Activated B cell treated with CpG ODN at 0.5 μM for 24 hours (primary cell): ENCODE measurements around the gene S100A6. TPM values are rescaled to one million over a fixed set of nuclear protein-coding genes. Genes with fewer than 3 reads are reported as not detected.

ENCODE experiments used
- ATAC-seq: fragments of 200-7000 bp; cut with Tn5 transposase; one replicate; pipeline ENCODE4 v1.10.0; 2021; ENCODE audit warnings: low read depth, mild to moderate bottlenecking, moderate library complexity
- CTCF ChIA-PET: fragments of 350-600 bp; sonication (Branson Sonifier 250); formaldehyde crosslinking; loops from one replicate; lab custom pipeline; 2021; ENCODE audit warnings: antibody characterized with exemption; lab: Charles Lee
- POLR2A ChIA-PET: fragments of 350-600 bp; sonication (Branson Sonifier 250); formaldehyde crosslinking; loops from one replicate; lab custom pipeline; 2021; ENCODE audit warnings: antibody characterized with exemption; lab: Charles Lee
- DNase-seq: peaks from one replicate; pipeline ENCODE4 v3.0.0; 2022
- H3K27ac Mint-ChIP-seq: one replicate; pipeline ENCODE4 v1.8.0; 2020; ENCODE audit warnings: mixed read lengths
- H3K27me3 Mint-ChIP-seq: one replicate; pipeline ENCODE4 v1.8.0; 2021; ENCODE audit warnings: mixed read lengths
- H3K36me3 Mint-ChIP-seq: one replicate; pipeline ENCODE4 v1.8.0; 2021; ENCODE audit warnings: low read depth, mixed read lengths
- H3K4me1 Mint-ChIP-seq: one replicate; pipeline ENCODE4 v1.8.0; 2021; ENCODE audit warnings: mixed read lengths
- H3K4me3 Mint-ChIP-seq: one replicate; pipeline ENCODE4 v1.8.0; 2020; ENCODE audit warnings: mild to moderate bottlenecking, mixed read lengths
- H3K9me3 Mint-ChIP-seq: one replicate; pipeline ENCODE4 v1.8.0; 2020; ENCODE audit warnings: mixed read lengths
- CTCF ChIP-seq: fragments of 200-600 bp; IDR thresholded peaks from one replicate; pipeline ENCODE4 v1.8.0; 2022; ENCODE audit warnings: antibody characterized with exemption, mild to moderate bottlenecking
- intact Hi-C: fragments of 100-400 bp; cut with micrococcal nuclease; formaldehyde crosslinking; loops from one replicate; pipeline ENCODE4 v1.15.1; 2024
- total RNA-seq: library from RNA; stranded (reverse); gene quantifications from 2 replicates; pipeline ENCODE4 v1.2.3, GENCODE V29; 2022

S100A6 gene
- total RNA-seq, 1 donor from 2014 or later, result 166 TPM

- ChIA-PET CTCF (no interaction called here), POLR2A (interaction anchor here (0.5 kb wide), 1 partner anchor 11 kb away, joined by 3 read pairs; no protein-coding TSS in a partner anchor)
- H3K27me3 Mint-ChIP-seq, result peaks cover 5% of the 10 kb centered on the region
- TF ChIP-seq CTCF, result no peak
- H3K9me3 Mint-ChIP-seq, result no peaks in the 10 kb centered on the region
- H3K4me3 Mint-ChIP-seq, result no peak within 1 kb of the TSS
- no peak for ATAC-seq
- intact Hi-C loops, result no loop called here
- no peak within 1 kb of the TSS for H3K27ac Mint-ChIP-seq
- H3K4me1 Mint-ChIP-seq, result peaks cover 31% of the 10 kb centered on the region
- no peak for DNase-seq
- H3K36me3 Mint-ChIP-seq, result peaks cover 13% of the 10 kb centered on the region
These were observed 13.2 kb upstream of the S100A6 start, which contains the start of gene S100A3 for GRCh38 chr1:153548722-153549688. Gene S100A3, minus strand, starts transcription at chr1:153549258. Its CDS starts 773 bp downstream, at chr1:153548485.

- ATAC-seq (no peak), DNase-seq (no peak)
- H3K4me3 Mint-ChIP-seq, result no peak overlapping the region
- no peaks in the 10 kb centered on the region for H3K9me3 Mint-ChIP-seq
- intact Hi-C loops, result no loop called here
- CTCF ChIA-PET, result no interaction called here
- POLR2A ChIA-PET, result interaction anchor here (4.1 kb wide), 1 partner anchor 13 kb away, joined by 101 read pairs; the partner anchor contains the start of gene S100A6
- peaks cover 35% of the 10 kb centered on the region for H3K4me1 Mint-ChIP-seq
- peaks cover 23% of the 10 kb centered on the region for H3K36me3 Mint-ChIP-seq
- no peak for TF ChIP-seq CTCF
- H3K27me3 Mint-ChIP-seq, result peaks cover 5% of the 10 kb centered on the region
- no peak overlapping the region for H3K27ac Mint-ChIP-seq
These were observed 12.1 kb upstream of the S100A6 start for GRCh38 chr1:153547560-153548551.

DNA sequence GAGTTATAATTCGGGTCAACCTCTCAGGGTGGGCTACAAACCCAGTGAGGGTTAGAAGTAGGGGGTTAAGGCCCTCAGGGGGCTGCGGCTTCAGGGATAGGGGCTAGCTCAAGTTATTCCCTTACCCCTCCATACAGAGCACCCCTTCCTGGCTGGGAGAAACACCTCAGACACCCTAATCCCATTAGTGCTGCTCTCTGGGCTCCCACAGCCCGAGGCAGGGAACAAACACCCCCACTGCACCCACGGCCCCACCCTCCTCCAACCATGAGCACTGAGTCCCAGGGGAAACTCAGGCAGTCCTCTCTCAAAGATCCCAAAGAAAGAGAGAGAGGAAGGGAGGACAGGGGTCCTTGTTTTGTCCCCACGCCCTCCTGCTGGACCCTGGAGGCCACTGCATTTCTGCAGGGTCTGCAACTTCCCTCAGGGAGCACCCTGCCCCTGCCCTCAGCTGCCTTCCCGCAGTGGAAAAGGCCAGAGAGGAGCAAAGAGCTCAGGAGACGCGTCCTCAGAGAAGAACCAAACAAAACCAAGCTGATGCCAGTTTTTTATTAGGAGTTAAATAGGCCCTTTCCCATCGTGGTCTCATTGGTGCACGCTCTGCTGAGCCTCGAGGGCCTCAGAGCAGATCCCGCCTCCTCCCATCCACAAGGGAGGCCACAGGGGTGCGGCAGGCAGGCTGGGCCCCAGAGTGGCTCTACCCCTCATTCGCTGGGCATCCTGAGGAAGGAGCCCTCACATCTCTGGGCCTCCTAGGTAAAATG lies 11.2 kb upstream of the S100A6 start:
- intact Hi-C loops, result no loop called here
- peaks cover 41% of the 10 kb centered on the region for H3K4me1 Mint-ChIP-seq
- POLR2A ChIA-PET, result interaction anchor here (2.2 to 5.0 kb wide), 4 partner anchors 8 to 87 kb away, joined by 10 to 101 read pairs (median 40); partner anchors contain the start of genes CHTOP, S100A2 and S100A6

More for the DNA sequence above, 11.2 kb upstream of the S100A6 start:
- ATAC-seq, result no peak
- Mint-ChIP-seq H3K27me3 (peaks cover 5% of the 10 kb centered on the region), H3K9me3 (no peaks in the 10 kb centered on the region), H3K36me3 (peaks cover 24% of the 10 kb centered on the region), H3K4me3 (no peak overlapping the region), H3K27ac (peak overlapping the region; percentile 97)
- CTCF ChIA-PET, result interaction anchor here (1.1 to 2.6 kb wide), 3 partner anchors 15 to 36 kb away, joined by 3 to 22 read pairs (median 3); no protein-coding TSS in a partner anchor
- TF ChIP-seq CTCF, result no peak
- DNase-seq, result no peak
